A172 (cell line): ENCODE measurements around the gene ADRB1. TPM values are rescaled to one million over a fixed set of nuclear protein-coding genes. Genes with fewer than 3 reads are reported as not detected.

Source experiments
- DNase-seq: peaks from one replicate; pipeline ENCODE4 v3.0.0-alpha.2; 2015; ENCODE audit warnings: low spot score
- total RNA-seq: library from RNA; depleted of rRNA; stranded (reverse); fragments of >200 nt; shearing (Covaris generic); gene quantifications from 2 replicates; pipeline ENCODE4 v1.2.3, GENCODE V29; 2014

ADRB1 gene
- total RNA-seq, 1 experiment from 2014 or later, result 1.5 TPM

- DNase-seq, result no peak
Observed at GRCh38 chr10:114057855-114058254, 14.2 kb downstream of the ADRB1 start.

- no peak for DNase-seq
Observed at GRCh38 chr10:114058297-114058696, 14.6 kb downstream of the ADRB1 start.

GRCh38 chr10:114059561-114059960 is 15.9 kb downstream of the ADRB1 start:
- DNase-seq, result no peak

DNA sequence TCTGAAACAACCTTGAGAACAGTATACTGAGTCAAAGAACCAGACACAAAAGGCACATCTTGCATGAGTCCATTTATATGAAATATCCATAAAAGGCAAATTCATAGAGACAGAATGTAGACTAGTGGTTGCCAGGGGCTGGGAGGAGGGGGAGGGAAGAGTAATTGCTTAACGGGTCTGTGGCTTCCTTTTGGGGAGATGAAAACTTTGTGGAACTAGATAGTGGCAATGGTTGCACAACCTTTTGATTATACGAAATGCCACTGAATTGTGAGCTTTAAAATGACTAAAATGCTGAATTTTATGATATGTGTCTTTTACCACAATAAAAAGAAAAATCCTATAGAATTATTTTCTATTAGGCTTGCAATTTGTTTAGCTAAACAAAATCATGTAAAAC is 16.8 kb downstream of the ADRB1 start:
- DNase-seq, result no peak

GRCh38 chr10:114061148-114061547 is 17.5 kb downstream of the ADRB1 start:
- DNase-seq, result no peak

GRCh38 chr10:114061789-114062188 is 18.1 kb downstream of the ADRB1 start:
- no peak for DNase-seq

- DNase-seq, result no peak
Observed at GRCh38 chr10:114064151-114065048, 20.7 kb downstream of the ADRB1 start.

DNA sequence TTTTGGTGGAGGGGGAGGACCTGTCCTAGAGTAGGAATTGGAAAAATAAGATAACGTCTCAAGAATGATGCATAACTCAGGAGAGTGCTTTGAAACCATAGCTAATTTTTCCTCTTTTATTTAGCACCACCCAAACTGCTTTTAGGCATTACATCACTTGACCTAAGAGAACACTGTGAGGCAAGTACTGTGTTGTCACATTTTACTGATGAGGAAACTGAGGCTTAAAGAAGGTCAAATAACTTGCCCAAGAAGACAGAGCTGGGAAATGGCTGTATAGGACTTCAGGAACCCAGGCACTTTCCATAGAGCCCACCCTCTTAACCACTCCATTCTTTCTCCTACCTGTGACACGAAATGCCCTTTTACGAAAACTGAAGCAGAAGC is 21.4 kb downstream of the ADRB1 start:
- DNase-seq, result no peak

DNA sequence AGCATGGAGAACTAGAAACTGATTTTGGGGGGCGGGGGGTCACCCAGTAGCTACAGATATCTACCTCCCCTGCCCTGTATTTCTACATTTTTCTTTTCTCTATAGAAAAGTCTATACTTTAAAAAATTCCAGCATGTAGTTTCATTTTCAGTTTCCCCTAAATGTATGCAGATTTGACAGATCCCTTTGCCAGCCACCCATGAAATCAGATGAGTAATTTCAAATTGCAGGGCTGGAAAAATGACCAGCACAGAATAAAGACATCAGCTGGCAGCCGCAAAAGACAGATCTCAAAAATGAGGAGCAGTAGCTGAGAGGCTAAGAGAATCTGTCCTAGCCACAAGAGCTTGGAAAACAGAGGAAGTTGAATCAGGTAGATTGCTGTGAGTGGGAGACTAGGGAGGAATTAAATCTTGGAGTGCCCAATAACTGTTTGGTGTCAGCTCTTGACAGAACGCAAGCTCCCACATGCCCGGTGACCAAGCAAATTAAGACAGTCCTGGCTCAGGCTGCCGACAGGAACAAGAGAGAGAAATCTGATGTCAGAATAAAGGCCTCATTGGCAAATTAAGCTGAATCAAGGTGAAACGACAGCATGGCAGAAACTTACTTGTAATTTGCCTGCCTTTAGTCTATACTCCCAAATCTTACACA is 24.5 kb downstream of the ADRB1 start:
- DNase-seq, result no peak

GRCh38 chr10:114070710-114071109 is 27.0 kb downstream of the ADRB1 start:
- no peak for DNase-seq

- no peak for DNase-seq
Observed at GRCh38 chr10:114071178-114071577, 27.5 kb downstream of the ADRB1 start.

DNA sequence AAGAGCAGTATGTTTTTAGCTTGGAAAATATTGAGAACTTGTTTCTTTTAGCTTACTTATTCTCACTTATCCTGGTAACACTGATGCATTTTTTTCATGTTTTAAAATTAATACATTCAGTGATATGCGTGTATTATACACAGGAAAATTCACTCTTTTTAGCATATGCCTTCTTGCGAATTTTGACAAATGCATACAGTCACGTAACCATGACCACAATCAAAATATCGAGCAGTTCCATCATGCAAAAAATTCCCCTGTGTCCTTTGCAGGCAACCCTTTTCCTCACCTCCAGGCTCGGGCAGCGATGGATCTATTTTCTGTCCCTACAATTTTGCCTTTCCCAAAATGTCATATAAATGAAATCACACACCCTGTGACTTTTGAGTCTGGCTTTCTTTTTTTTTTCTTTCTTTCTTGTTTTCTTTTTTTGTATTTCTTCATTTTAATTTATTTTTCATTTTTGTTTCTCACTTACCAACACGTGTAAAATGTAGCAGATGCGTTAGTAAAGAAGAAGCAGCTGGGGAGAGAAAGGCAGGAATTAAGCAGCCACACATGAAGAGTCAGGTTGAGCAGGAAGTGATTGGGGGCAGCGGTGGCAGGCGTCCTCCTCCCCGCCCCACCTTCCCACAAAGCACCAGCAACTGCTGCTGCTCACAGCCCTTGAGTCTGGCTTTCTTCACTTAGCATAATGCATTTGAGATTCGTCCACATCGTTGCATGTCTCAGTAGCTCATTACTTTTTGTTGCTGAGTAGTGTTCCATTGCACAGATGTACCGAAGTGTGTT is 29.9 kb downstream of the ADRB1 start:
- DNase-seq, result no peak

DNA sequence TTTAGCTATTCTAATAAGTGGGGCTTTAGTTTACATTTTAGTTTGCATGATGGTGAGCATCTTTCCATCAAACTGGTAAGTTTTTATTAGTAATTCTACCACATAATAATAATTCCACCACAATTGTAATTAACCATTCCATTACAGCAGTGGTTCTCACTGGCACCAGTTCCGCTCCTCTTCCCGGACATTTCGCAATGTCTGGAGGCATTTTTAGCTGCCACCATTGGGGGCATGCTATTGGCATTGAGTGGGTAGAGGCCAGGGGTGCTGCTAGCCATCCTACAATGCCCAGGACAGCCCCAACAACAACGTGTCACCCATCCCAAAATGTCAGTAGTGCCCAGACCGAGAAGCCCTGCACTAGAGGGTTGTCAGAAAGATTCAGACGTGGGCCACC is 31.4 kb downstream of the ADRB1 start:
- DNase-seq, result no peak

- no peak for DNase-seq
Observed at GRCh38 chr10:114077347-114077746, 33.7 kb downstream of the ADRB1 start.

DNA sequence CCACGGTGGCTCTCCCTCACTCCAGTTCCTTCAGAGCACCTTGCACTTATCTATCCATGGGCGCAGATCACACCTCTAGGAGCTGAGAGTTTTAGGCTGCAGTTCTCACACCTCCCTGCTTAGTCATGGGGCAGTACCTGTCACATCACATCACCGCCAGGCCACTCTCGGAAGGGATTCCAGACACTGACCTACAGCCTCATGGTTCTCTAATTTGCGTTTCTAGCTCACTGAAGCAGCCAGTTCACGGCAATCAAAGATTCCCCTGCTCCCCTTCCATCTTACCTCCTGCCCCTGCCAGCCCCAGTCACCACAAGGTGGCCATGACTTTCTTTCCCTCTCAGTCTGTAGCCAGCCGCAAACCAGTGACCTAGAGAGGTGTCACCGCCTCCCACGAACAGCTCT is 34.2 kb downstream of the ADRB1 start:
- DNase-seq, result no peak

DNA sequence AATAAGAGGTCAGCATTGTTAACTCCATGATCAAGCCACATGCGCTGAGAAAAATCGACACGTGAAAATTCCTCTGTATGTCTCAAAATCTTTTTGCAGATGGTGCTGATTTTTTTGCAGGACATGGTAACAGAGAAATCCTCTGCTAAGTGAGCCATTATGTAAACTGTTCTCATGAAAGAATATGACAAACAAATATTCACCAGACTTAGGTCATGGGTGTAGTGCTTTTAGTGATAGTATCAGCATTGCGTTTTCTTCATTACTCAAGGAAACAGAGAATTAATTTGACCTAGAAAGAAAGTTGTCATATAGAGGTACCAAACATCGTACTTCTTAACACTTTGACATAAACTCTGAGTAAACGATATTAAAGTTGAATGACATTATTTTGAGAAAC is 34.7 kb downstream of the ADRB1 start:
- DNase-seq, result no peak

DNA sequence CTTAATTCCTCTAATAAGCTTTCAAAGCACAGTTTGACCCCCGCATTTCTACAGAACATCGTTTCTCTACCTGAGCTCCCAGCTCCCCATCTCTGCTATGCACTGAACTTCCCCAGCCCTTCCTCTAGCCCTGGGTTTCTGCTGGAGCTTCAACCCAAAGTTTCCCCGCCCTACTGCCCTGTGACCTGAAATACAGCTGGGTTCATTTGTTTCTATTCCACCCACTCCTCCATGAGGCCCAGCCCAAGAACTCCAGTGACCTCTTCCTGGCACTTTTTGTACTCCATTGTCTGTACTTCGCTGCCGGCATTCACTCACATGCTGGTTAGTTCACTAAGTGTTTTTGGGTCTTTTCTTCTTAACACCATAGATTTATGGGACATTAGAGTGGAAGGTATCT is 35.8 kb downstream of the ADRB1 start:
- no peak for DNase-seq

- DNase-seq, result no peak
Observed at GRCh38 chr10:114081911-114082583, 38.4 kb downstream of the ADRB1 start.

- no peak for DNase-seq
Observed at GRCh38 chr10:114083040-114083439, 39.4 kb downstream of the ADRB1 start.

DNA sequence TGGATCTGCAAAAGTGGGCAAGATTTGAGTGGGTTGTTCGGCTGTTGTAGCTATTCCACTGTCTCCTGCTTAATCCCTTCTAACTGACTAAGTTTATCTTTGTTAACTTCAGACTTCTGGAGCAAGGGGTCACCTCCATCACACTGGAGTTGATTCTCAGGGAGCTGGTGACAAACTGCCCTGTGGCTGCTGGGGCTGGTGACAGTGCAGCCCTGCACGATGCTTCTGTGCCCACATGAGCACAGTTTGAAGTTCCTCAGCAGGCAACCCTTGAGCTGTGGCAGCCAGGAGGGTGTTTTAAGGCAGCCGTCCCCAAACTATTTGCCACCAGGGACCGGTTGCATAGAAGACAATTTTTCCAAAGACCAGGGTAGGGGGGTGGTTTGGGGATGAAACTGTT is 40.5 kb downstream of the ADRB1 start:
- DNase-seq, result no peak

- no peak for DNase-seq
Observed at GRCh38 chr10:114087255-114087654, 43.6 kb downstream of the ADRB1 start.

DNA sequence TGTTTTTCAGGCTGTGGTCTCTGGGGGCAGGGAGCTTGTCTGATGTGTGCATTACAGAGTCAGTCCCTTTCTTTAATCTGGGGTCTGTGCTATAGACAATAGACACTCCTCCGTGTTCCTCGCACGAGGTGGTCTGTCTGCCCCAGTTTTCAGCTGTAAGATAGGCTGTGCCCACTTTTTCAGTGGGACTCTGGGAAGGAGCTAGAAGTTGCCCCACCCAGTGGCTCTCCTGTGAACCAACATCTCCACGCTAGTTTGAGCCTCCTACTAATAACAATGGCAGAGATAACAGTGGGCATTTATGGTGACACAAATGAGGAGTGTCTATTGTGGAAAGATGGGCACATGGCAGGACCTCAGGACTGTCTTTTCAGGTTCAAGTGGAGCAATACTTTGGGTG is 44.0 kb downstream of the ADRB1 start:
- DNase-seq, result no peak
